Measurements from ENCODE around the gene SYCE1. TPM values are rescaled to one million over a fixed set of nuclear protein-coding genes. Genes with fewer than 3 reads are reported as not detected.
"Not testable (repeated sequence)": the region's sequence is repeated elsewhere in the genome, so short reads cannot be mapped to it uniquely, and the experiment has no call there.

SYCE1 gene
- total RNA-seq, 1 donor from 2014 or later, result not detected

DNA sequence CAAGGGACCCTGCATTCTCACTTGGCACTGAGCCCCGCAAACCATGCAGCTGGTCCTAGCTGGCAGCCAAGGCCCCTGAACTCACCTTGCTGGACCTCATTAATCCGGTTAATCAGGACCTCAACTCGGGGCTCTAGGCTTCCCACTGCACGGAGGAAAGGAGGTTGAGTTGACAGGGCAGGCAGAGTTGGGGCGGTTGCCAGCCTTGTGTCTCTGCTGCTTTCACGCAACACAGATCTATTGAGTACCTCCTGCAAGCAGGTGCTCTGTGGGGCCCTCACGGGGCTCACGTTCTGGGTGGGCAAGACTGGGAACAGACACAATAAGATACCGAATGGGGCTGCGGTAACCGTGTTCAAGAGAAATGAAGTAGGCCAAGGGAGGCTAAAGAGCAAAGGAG is 6.2 kb downstream of the SYCE1 start:
- Histone ChIP-seq H3K27ac (no peak overlapping the region), H3K4me3 (no peak overlapping the region), H3K36me3 (no peaks in the 10 kb centered on the region), H3K27me3 (no peaks in the 10 kb centered on the region), H3K9me3 (no peaks in the 10 kb centered on the region), H3K4me1 (no peaks in the 10 kb centered on the region)
- DNase-seq (ENCODE audit: extremely low spot score in 2 of 2), result no peak
- TF ChIP-seq CTCF (IDR thresholded peaks at IDR 0.05) (no peak), POLR2A (IDR thresholded peaks at IDR 0.05) (no peak)
- intact Hi-C loops (cut with DNase I), result no loop called here

- TF ChIP-seq POLR2A (IDR thresholded peaks at IDR 0.05) (no peak), CTCF (IDR thresholded peaks at IDR 0.05) (no peak), POLR2AphosphoS5 (IDR thresholded peaks at IDR 0.05; ENCODE audit: insufficient read depth in 1 of 2, low read depth in 1 of 2) (no peak)
- no peak for DNase-seq (ENCODE audit: extremely low spot score in 2 of 2)
- Histone ChIP-seq H3K4me1 (no peaks in the 10 kb centered on the region), H3K36me3 (no peaks in the 10 kb centered on the region), H3K27ac (no peak overlapping the region), H3K9me3 (no peaks in the 10 kb centered on the region), H3K4me3 (no peak overlapping the region), H3K27me3 (no peaks in the 10 kb centered on the region)
- intact Hi-C loops (cut with DNase I), result no loop called here
These were observed 8.0 kb downstream of the SYCE1 start for GRCh38 chr10:133557381-133557780.

DNA sequence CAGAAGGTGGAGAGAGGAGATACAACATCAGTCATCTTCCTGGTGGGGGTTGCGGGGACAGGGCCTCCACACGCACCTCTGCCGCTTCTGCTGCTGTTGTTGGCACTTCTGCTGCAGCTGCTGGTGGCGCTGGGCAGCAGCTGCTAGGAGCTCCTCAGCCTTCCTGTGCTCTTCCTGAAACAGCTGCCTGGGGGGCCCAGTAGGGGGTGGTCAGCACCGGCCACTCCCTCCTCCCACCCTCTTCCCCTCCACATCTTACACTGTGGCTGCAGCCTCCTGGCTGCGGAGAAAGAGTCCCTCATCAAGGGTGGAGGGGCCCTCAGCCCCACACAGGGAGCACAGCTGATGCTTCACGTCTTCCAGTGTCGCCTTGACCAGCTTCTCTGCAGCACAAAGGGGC is 9.9 kb downstream of the SYCE1 start:
- no peaks in the 10 kb centered on the region for H3K36me3 ChIP-seq
- no peaks in the 10 kb centered on the region for H3K4me1 ChIP-seq
- no peak overlapping the region for H3K4me3 ChIP-seq
- no peak for DNase-seq (ENCODE audit: extremely low spot score in 2 of 2)
- intact Hi-C loops (cut with DNase I), result no loop called here
- no peaks in the 10 kb centered on the region for H3K27me3 ChIP-seq
- H3K9me3 ChIP-seq, result no peaks in the 10 kb centered on the region
- H3K27ac ChIP-seq, result no peak overlapping the region
- TF ChIP-seq POLR2A (IDR thresholded peaks at IDR 0.05) (no peak), POLR2AphosphoS5 (IDR thresholded peaks at IDR 0.05; ENCODE audit: insufficient read depth in 1 of 2, low read depth in 1 of 2) (no peak), CTCF (IDR thresholded peaks at IDR 0.05) (no peak)

- Histone ChIP-seq H3K27me3 (no peaks in the 10 kb centered on the region), H3K9me3 (no peaks in the 10 kb centered on the region), H3K4me1 (no peaks in the 10 kb centered on the region), H3K36me3 (no peaks in the 10 kb centered on the region), H3K4me3 (no peak overlapping the region), H3K27ac (no peak overlapping the region)
- intact Hi-C loops (cut with DNase I), result no loop called here
- peak in 1 of 2 donors; percentile 54 for DNase-seq (ENCODE audit: extremely low spot score in 2 of 2)
- TF ChIP-seq CTCF (IDR thresholded peaks at IDR 0.05) (no peak), POLR2AphosphoS5 (IDR thresholded peaks at IDR 0.05; ENCODE audit: insufficient read depth in 1 of 2, low read depth in 1 of 2) (no peak), POLR2A (IDR thresholded peaks at IDR 0.05) (no peak)
These were observed 10.8 kb downstream of the SYCE1 start for GRCh38 chr10:133554600-133554999.

DNA sequence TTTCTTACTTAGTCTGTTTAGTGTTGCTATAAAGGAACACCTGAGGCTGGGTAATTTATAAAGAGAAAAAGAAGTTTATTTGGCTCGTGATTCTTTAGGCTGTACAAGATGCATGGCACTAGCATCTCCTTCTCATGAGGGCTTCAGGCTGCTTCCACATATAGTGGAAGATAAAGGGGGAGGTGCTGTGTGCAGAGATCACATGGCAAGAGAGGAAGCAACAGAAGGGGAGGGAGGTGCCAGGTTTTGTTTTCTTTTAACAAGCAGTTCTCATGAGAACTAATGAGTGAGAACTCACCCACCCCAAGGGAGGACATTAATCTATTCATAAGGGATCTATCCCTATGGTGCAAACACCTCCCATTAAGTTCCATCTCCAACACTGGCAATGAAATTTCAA is 20.9 kb downstream of the SYCE1 start:
- H3K4me3 ChIP-seq, result no peak overlapping the region
- no peaks in the 10 kb centered on the region for H3K4me1 ChIP-seq
- H3K9me3 ChIP-seq, result peaks cover 6% of the 10 kb centered on the region
- no peak for DNase-seq (ENCODE audit: extremely low spot score in 2 of 2)
- no peak for TF ChIP-seq POLR2A (IDR thresholded peaks at IDR 0.05)
- no peak for TF ChIP-seq CTCF (IDR thresholded peaks at IDR 0.05)
- TF ChIP-seq POLR2AphosphoS5 (IDR thresholded peaks at IDR 0.05; ENCODE audit: insufficient read depth in 1 of 2, low read depth in 1 of 2), result no peak
- H3K36me3 ChIP-seq, result no peaks in the 10 kb centered on the region
- H3K27ac ChIP-seq, result no peak overlapping the region
- intact Hi-C loops (cut with DNase I), result no loop called here
- no peaks in the 10 kb centered on the region for H3K27me3 ChIP-seq

GRCh38 chr10:133541441-133541975 is 23.9 kb downstream of the SYCE1 start:
- H3K36me3 ChIP-seq, H3K9me3 ChIP-seq: not testable (repeated sequence)

More at GRCh38 chr10:133541441-133541975, 23.9 kb downstream of the SYCE1 start:
- H3K4me3 ChIP-seq; H3K27ac ChIP-seq; intact Hi-C loops (cut with DNase I); DNase-seq (ENCODE audit: extremely low spot score in 2 of 2); H3K4me1 ChIP-seq; H3K27me3 ChIP-seq: not testable (repeated sequence)

Measured in vagina (tissue), 2 donors.